HG02798 (cell line): ENCODE results near the gene DCLRE1B.
A peak's percentile ranks its signal among the peaks of the same experiment; 100 is the strongest.

Experiments used
- ATAC-seq: cut with Tn5 transposase; IDR thresholded peaks from one replicate; pipeline ENCODE4 v1.9.1; 2021; ENCODE audit warnings: mild to moderate bottlenecking; ENCODE audit not compliant: unreplicated experiment, poor library complexity

DCLRE1B gene

GRCh38 chr1:113886417-113887401 is 18.4 kb upstream of the DCLRE1B start:
- ATAC-seq, result no peak

DNA sequence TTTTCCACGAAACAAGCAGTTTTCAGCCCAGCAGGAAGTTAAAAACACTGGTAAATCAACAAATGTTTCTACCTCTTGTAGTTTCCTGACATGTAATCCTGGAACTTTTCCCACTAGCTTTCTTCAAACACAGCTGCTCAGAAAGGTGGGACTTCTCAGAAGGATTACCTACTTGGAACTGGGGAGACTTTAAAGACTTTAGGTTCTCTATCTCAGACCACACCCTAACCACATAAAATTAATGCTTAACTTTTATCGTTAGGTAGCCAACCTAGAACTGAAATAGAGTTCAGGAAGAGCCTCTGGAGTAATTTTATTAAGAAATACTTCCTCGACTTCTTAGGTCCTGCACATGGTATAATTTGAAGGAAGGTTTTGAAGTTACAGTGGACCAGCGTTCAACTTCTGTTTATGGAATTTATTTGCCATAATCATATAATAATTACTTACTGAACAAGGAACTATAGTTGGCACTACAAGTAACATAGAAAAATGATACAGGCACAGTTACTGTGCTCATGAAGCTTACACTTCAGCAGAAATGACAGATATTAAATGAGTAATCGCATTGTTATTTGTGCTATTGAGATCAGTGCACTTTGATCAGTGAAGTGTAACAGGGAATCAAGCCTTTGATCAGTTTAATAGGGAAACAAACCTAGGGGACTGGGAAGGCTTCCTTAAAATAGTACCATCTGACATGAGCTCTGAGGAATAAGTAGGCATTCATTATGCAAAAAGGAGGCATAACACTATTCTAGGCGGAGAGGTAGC is 17.5 kb upstream of the DCLRE1B start, which contains the start of gene BCL2L15:
TSS of gene BCL2L15 (minus strand) at position 180 of the 774 bp plus-strand sequence. CDS start 206 bp downstream, outside the sequence.
- ATAC-seq, result no peak

- ATAC-seq, result no peak
Observed at GRCh38 chr1:113890816-113891215, 14.3 kb upstream of the DCLRE1B start.

GRCh38 chr1:113891631-113892220 is 13.4 kb upstream of the DCLRE1B start:
- no peak for ATAC-seq

- ATAC-seq, result no peak
Observed at GRCh38 chr1:113893267-113893666, 11.9 kb upstream of the DCLRE1B start.

DNA sequence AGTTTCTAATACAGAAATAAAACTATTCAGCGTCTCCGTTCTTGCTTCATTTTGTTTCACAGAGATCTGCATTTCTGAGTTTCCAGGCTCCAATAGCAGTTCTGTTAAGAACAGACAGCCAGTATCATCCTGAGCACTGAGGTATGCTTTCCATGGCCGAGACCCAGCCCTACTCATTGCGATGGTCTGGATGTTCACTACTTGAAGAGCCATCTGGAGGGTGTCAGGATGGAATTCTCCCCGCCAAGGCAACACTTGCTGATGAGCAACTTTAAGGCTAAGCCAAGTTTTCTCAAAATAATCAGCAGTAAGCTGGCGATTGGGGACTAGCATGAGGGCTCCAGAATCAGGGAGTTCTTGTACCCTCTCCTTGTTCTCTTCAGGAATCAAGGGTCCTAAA is 10.0 kb upstream of the DCLRE1B start:
- ATAC-seq, result no peak

DNA sequence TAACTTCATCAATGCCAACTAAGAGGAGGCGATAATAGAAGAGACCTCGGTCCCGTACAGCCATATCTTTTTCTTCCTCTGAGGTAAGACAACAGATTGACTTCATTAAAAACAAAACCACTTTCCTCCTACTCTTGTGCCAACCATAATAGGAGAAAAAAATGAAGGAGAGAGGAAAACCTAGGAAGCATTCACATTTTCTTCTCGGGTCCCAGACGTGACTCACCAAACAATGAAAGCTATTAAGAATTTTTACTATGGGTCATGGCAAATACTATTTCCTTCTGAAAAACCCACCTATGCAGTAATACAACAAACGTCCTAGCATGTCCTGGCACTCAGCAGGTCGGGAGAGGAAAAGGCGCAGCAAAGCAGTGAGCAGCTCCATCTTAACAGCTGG is 9.2 kb upstream of the DCLRE1B start:
- ATAC-seq, result no peak

- no peak for ATAC-seq
Observed at GRCh38 chr1:113898241-113898814, 6.8 kb upstream of the DCLRE1B start.

- ATAC-seq, result no peak
Observed at GRCh38 chr1:113899111-113899510, 6.0 kb upstream of the DCLRE1B start.

GRCh38 chr1:113901191-113901590 is 3.9 kb upstream of the DCLRE1B start:
- no peak for ATAC-seq

GRCh38 chr1:113903501-113904292 is 1.4 kb upstream of the DCLRE1B start:
- ATAC-seq, result no peak

DNA sequence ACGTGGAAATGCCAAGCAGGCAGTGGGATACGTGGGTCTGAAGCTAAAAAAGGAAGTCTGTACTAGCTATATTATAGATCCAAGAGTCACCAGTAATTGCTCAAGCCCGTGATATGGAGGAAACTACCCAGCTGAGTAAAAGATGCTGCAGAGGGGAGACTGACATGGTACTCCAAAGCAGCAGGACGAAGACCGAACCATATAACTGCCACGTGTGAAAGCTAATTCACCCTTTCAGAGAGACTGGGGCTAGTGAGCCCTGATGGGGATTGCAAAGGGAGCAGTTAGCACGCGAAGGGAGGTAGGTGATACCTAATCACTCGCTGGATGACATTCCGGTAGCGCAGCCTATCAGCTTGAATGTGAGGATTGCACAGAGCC is 843 bp upstream of the DCLRE1B start:
- no peak for ATAC-seq

GRCh38 chr1:113905435-113905861 is 322 bp downstream of the DCLRE1B start:
- peak; percentile 0 for ATAC-seq

DNA sequence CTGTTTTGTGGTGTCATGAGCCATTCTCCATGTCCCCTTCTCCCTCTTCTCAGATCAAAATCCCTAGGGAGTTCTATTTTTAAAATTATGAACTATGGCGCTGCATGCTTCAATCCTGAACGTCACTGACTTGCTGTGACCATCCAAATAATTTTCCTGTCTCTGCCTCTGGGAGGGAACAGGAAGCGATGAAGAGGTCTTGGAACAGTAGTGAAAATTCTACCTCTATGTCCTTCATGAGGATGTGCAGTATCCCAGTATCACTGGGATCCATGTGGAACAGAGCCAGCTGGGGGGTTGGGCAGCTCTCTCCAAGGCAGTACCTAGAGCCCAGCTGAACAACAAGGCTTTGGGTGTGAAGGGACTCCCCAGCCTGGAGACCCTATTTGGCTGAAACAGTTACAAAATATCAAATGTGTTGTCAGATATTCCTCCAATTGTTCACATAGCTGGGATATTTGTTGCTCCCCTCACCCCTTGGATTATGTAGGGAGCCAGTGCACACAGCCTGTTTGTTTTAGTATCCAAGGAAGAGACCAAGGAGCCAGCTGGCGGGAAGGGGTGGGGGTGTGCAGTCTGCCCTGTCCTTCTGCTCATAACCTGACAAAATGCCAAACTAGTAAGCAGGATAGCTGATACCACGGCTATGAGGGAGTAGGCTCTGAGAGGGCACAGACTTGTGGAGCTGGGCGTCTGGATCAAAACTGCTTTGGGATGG is 7.6 kb downstream of the DCLRE1B start:
- no peak for ATAC-seq

DNA sequence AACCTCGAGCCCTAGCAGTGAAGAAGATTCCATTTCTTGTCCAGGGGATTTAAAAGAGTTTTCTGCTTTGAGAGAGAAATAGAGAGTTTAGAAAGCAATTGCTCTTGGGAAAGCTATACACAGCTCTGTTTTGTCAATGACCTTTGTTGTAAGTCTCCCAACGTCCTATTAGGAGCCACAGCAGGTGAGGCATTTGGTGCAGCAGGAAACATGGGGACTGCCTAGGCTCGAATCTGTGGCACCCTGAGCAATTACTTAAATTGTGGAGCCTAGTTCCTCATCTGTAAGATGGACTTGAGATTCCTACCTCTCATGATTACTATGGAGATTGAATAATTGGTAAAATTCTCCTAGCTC is 8.2 kb downstream of the DCLRE1B start:
- no peak for ATAC-seq

- ATAC-seq, result no peak
Observed at GRCh38 chr1:113913887-113914664, 8.9 kb downstream of the DCLRE1B start.

- ATAC-seq, result no peak
Observed at GRCh38 chr1:113916974-113917373, 11.8 kb downstream of the DCLRE1B start.

GRCh38 chr1:113917400-113918082 is 12.4 kb downstream of the DCLRE1B start:
- no peak for ATAC-seq
